Neutrophil (primary cell): Measurements from ENCODE around the gene ZBTB20.

ENCODE experiments used
- H3K27ac ChIP-seq: fragments of 200-600 bp; sonication (generic); 2 replicates; pipeline ENCODE4 v1.5.1; 2016; ENCODE audit warnings: mild to moderate bottlenecking, moderate library complexity
- H3K27me3 ChIP-seq: fragments of 200-600 bp; sonication (generic); 2 replicates; pipeline ENCODE4 v1.6.0; 2016; ENCODE audit warnings: mild to moderate bottlenecking
- H3K36me3 ChIP-seq: fragments of 200-600 bp; sonication (generic); 2 replicates; pipeline ENCODE4 v1.5.1; 2017
- H3K4me1 ChIP-seq, 2 experiments: fragments of 200-600 bp in 1 of 2; sonication (generic) in 1 of 2; 1 replicate in 1 of 2; 2 replicates in 1 of 2; pipeline versions ENCODE4 v1.5.1 to v1.6.1; 2013 to 2016; ENCODE audit warnings: low read depth in 1 of 2, low read length in 1 of 2, mild to moderate bottlenecking in 1 of 2, moderate library complexity in 1 of 2; ENCODE audit not compliant: control insufficient read depth in 1 of 2, insufficient read depth in 1 of 2
- H3K4me3 ChIP-seq, 2 experiments: fragments of 200-600 bp in 1 of 2; sonication (generic) in 1 of 2; 1 replicate in 1 of 2; 2 replicates in 1 of 2; pipeline ENCODE4 v1.5.1; 2013 to 2016; ENCODE audit warnings: low read depth in 1 of 2, low read length in 1 of 2, mild to moderate bottlenecking in 1 of 2, moderate library complexity in 1 of 2
- H3K9me3 ChIP-seq: fragments of 200-600 bp; sonication (generic); 2 replicates; pipeline ENCODE4 v1.5.1; 2016
- TF ChIP-seq, protein P1 (sequence below): fragments of 200-600 bp; sonication (generic); IDR thresholded peaks from 2 replicates; pipeline ENCODE4 v1.5.1; 2016; ENCODE audit warnings: antibody characterized with exemption

The ZBTB20 gene

GRCh38 chr3:114880078-114880477 is 267.0 kb downstream of the ZBTB20 start:
- H3K9me3 ChIP-seq, result no peaks in the 10 kb centered on the region
- no peak overlapping the region for H3K27ac ChIP-seq
- no peaks in the 10 kb centered on the region for H3K27me3 ChIP-seq
- H3K4me1 ChIP-seq, result no peaks in the 10 kb centered on the region
- H3K4me3 ChIP-seq, result no peak overlapping the region
- TF ChIP-seq, protein P1, sequence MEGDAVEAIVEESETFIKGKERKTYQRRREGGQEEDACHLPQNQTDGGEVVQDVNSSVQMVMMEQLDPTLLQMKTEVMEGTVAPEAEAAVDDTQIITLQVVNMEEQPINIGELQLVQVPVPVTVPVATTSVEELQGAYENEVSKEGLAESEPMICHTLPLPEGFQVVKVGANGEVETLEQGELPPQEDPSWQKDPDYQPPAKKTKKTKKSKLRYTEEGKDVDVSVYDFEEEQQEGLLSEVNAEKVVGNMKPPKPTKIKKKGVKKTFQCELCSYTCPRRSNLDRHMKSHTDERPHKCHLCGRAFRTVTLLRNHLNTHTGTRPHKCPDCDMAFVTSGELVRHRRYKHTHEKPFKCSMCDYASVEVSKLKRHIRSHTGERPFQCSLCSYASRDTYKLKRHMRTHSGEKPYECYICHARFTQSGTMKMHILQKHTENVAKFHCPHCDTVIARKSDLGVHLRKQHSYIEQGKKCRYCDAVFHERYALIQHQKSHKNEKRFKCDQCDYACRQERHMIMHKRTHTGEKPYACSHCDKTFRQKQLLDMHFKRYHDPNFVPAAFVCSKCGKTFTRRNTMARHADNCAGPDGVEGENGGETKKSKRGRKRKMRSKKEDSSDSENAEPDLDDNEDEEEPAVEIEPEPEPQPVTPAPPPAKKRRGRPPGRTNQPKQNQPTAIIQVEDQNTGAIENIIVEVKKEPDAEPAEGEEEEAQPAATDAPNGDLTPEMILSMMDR, result no peak
- no peaks in the 10 kb centered on the region for H3K36me3 ChIP-seq

- TF ChIP-seq, protein P1, result no peak
- Histone ChIP-seq H3K27me3 (no peaks in the 10 kb centered on the region), H3K27ac (no peak overlapping the region), H3K36me3 (no peaks in the 10 kb centered on the region), H3K4me3 (no peak overlapping the region), H3K9me3 (no peaks in the 10 kb centered on the region), H3K4me1 (no peaks in the 10 kb centered on the region)
Observed at GRCh38 chr3:114879059-114880031, 267.7 kb downstream of the ZBTB20 start.

DNA sequence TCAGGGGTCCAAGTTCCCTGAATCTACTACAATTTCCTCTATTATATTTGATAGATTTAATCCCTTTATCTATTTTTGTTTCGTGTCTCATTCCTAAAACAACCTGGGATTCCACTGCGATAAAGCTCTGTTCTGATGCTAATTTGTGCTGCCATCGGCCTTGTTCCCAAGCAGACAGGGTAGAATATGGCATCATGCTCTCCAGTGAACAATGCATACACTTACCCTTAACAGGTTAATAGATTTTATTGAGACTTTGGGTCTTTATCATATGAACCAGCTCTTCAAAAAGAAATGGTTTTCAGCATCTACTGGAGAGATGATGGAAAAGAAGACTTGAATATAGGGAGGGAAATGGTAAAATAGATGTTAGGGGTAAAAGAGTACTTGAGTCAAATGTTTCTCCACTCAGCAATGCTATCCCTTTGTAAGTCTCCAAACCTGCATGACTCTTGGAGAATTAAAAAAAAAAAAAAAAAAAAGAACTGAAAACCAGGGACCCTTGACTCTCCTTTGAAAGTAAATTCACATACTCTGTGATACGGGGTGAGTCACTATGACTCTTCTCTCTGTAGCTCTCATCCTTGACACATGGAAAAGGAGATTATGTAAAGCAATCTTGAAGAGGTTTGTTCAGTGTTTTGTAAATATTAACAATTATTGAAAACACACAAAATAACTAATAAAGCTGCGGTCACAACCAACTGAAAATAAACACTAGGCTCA is 268.8 kb downstream of the ZBTB20 start:
- TF ChIP-seq, protein P1, result no peak
- no peak overlapping the region for H3K4me3 ChIP-seq
- H3K27ac ChIP-seq, result no peak overlapping the region
- no peaks in the 10 kb centered on the region for H3K36me3 ChIP-seq
- H3K27me3 ChIP-seq, result no peaks in the 10 kb centered on the region
- no peaks in the 10 kb centered on the region for H3K9me3 ChIP-seq
- no peaks in the 10 kb centered on the region for H3K4me1 ChIP-seq

GRCh38 chr3:114877378-114878113 is 269.5 kb downstream of the ZBTB20 start:
- Histone ChIP-seq H3K4me1 (no peaks in the 10 kb centered on the region), H3K4me3 (no peak overlapping the region), H3K27ac (no peak overlapping the region), H3K36me3 (no peaks in the 10 kb centered on the region), H3K27me3 (no peaks in the 10 kb centered on the region), H3K9me3 (no peaks in the 10 kb centered on the region)
- TF ChIP-seq, protein P1, result no peak

DNA sequence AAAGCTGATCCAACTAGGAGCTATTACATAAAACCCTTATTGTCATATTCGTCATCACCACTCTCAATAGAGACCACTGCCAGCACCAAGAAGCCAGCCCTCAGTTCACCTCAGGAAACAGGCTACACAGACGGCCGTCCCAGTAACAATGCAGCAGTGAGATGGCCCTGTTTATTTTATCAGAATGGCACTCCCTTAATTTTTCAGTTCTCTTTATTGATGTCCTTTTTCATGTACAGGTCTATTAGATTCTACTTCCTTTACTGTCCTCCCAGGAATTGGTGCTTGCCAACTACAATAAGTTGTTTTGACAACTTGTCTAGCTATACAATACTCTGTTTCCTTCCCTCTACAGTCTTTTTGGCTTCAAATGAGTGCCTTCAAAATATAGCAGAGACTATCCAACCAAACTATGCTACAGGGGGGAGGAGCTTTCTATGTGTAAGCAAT is 272.5 kb downstream of the ZBTB20 start:
- TF ChIP-seq, protein P1, result no peak
- H3K27me3 ChIP-seq, result no peaks in the 10 kb centered on the region
- no peak overlapping the region for H3K27ac ChIP-seq
- no peaks in the 10 kb centered on the region for H3K36me3 ChIP-seq
- H3K4me3 ChIP-seq, result no peak overlapping the region
- H3K9me3 ChIP-seq, result no peaks in the 10 kb centered on the region
- H3K4me1 ChIP-seq, result no peaks in the 10 kb centered on the region
